Activated B cell treated with CpG ODN at 0.5 μM for 24 hours (primary cell): Measurements from ENCODE around the gene HPSE. TPM values are rescaled to one million over a fixed set of nuclear protein-coding genes. Genes with fewer than 3 reads are reported as not detected.

Source experiments
- ATAC-seq: fragments of 200-7000 bp; cut with Tn5 transposase; one replicate; pipeline ENCODE4 v1.10.0; 2021; ENCODE audit warnings: low read depth, mild to moderate bottlenecking, moderate library complexity
- CTCF ChIA-PET: fragments of 350-600 bp; sonication (Branson Sonifier 250); formaldehyde crosslinking; loops from one replicate; lab custom pipeline; 2021; ENCODE audit warnings: antibody characterized with exemption; lab: Charles Lee
- POLR2A ChIA-PET: fragments of 350-600 bp; sonication (Branson Sonifier 250); formaldehyde crosslinking; loops from one replicate; lab custom pipeline; 2021; ENCODE audit warnings: antibody characterized with exemption; lab: Charles Lee
- DNase-seq: peaks from one replicate; pipeline ENCODE4 v3.0.0; 2022
- H3K27ac Mint-ChIP-seq: one replicate; pipeline ENCODE4 v1.8.0; 2020; ENCODE audit warnings: mixed read lengths
- H3K27me3 Mint-ChIP-seq: one replicate; pipeline ENCODE4 v1.8.0; 2021; ENCODE audit warnings: mixed read lengths
- H3K36me3 Mint-ChIP-seq: one replicate; pipeline ENCODE4 v1.8.0; 2021; ENCODE audit warnings: low read depth, mixed read lengths
- H3K4me1 Mint-ChIP-seq: one replicate; pipeline ENCODE4 v1.8.0; 2021; ENCODE audit warnings: mixed read lengths
- H3K4me3 Mint-ChIP-seq: one replicate; pipeline ENCODE4 v1.8.0; 2020; ENCODE audit warnings: mild to moderate bottlenecking, mixed read lengths
- H3K9me3 Mint-ChIP-seq: one replicate; pipeline ENCODE4 v1.8.0; 2020; ENCODE audit warnings: mixed read lengths
- intact Hi-C: fragments of 100-400 bp; cut with micrococcal nuclease; formaldehyde crosslinking; loops from one replicate; pipeline ENCODE4 v1.15.1; 2024
- total RNA-seq: library from RNA; stranded (reverse); gene quantifications from 2 replicates; pipeline ENCODE4 v1.2.3, GENCODE V29; 2022
- TF ChIP-seq, protein P1 (sequence below): fragments of 200-600 bp; IDR thresholded peaks from one replicate; pipeline ENCODE4 v1.8.0; 2022; ENCODE audit warnings: antibody characterized with exemption, mild to moderate bottlenecking

Gene HPSE
- total RNA-seq, 1 donor from 2014 or later, result 1.5 TPM

DNA sequence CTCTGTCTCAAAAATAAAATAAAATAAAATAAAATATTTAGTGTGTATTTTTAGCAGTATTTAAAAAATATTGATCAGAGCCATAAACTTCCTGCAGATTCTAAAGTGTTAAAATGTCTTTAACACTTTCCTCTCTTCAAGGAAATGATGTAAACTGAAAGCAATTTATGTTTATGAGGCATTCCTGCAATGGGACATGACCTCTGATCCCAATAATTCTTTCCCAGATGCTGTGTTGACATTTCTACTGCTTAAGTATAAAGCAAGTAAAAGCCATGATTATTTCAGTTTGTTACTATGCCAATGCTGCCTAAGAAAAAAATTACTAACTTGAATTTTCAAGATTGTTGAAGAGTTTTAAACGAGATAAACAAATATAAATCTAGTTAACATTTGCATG is 79.1 kb downstream of the HPSE start:
- intact Hi-C loops, result no loop called here
- H3K36me3 Mint-ChIP-seq, result no peaks in the 10 kb centered on the region
- ATAC-seq, result no peak
- peaks cover 83% of the 10 kb centered on the region for H3K4me1 Mint-ChIP-seq
- H3K27ac Mint-ChIP-seq, result no peak overlapping the region
- no peaks in the 10 kb centered on the region for H3K27me3 Mint-ChIP-seq
- no peaks in the 10 kb centered on the region for H3K9me3 Mint-ChIP-seq
- no peak for DNase-seq
- CTCF ChIA-PET, result interaction anchor here (1.4 kb wide), 1 partner anchor 18 kb away, joined by 4 read pairs; no protein-coding TSS in a partner anchor
- H3K4me3 Mint-ChIP-seq, result no peak overlapping the region
- POLR2A ChIA-PET, result interaction anchor here (0.7 to 1.8 kb wide), 7 partner anchors 14 to 181 kb away, joined by 3 to 10 read pairs (median 4); no protein-coding TSS in a partner anchor
- TF ChIP-seq, protein P1, sequence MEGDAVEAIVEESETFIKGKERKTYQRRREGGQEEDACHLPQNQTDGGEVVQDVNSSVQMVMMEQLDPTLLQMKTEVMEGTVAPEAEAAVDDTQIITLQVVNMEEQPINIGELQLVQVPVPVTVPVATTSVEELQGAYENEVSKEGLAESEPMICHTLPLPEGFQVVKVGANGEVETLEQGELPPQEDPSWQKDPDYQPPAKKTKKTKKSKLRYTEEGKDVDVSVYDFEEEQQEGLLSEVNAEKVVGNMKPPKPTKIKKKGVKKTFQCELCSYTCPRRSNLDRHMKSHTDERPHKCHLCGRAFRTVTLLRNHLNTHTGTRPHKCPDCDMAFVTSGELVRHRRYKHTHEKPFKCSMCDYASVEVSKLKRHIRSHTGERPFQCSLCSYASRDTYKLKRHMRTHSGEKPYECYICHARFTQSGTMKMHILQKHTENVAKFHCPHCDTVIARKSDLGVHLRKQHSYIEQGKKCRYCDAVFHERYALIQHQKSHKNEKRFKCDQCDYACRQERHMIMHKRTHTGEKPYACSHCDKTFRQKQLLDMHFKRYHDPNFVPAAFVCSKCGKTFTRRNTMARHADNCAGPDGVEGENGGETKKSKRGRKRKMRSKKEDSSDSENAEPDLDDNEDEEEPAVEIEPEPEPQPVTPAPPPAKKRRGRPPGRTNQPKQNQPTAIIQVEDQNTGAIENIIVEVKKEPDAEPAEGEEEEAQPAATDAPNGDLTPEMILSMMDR, result no peak

- no peak overlapping the region for H3K4me3 Mint-ChIP-seq
- H3K4me1 Mint-ChIP-seq, result peaks cover 58% of the 10 kb centered on the region
- POLR2A ChIA-PET, result interaction anchor here (0.6 to 2.7 kb wide), 9 partner anchors 35 to 179 kb away, joined by 3 to 14 read pairs (median 4); no protein-coding TSS in a partner anchor
- TF ChIP-seq, protein P1, result peak; percentile 59
- DNase-seq, result no peak
- CTCF ChIA-PET, result interaction anchor here (0.6 to 5.6 kb wide), 20 partner anchors 11 to 178 kb away, joined by 3 to 43 read pairs (median 4); partner anchors contain the start of gene COQ2
- no peaks in the 10 kb centered on the region for H3K27me3 Mint-ChIP-seq
- peak; percentile 73 for ATAC-seq
- intact Hi-C loops, result loop anchor here (1.0 to 2.0 kb wide), 5 partner anchors 36 to 179 kb away; no protein-coding TSS in a partner anchor
- no peaks in the 10 kb centered on the region for H3K36me3 Mint-ChIP-seq
- H3K27ac Mint-ChIP-seq, result peak overlapping the region; percentile 38
- no peaks in the 10 kb centered on the region for H3K9me3 Mint-ChIP-seq
Observed at GRCh38 chr4:83252782-83253405, 81.8 kb downstream of the HPSE start.

DNA sequence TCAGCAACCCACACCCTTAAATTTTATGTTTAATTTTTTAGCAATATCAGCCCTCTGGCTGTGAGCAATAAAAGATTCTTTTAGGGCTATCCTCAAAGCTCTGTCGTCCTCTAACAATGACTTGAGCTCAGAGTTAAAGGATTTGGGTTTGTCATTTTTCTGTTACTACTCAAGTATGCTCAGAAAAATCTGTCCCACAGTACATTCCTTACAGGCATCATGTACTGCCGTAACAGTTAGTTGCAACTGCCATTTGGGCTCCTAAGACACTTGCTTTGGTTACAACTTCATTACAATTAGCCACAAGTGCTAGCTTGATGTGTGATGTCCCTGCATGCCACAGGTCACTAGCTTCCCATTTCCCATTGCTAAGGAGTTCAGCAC is 83.2 kb downstream of the HPSE start:
- Mint-ChIP-seq H3K4me1 (peaks cover 45% of the 10 kb centered on the region), H3K36me3 (no peaks in the 10 kb centered on the region), H3K4me3 (no peak overlapping the region), H3K27ac (no peak overlapping the region), H3K27me3 (no peaks in the 10 kb centered on the region), H3K9me3 (no peaks in the 10 kb centered on the region)
- ATAC-seq (no peak), DNase-seq (no peak)
- intact Hi-C loops, result no loop called here
- TF ChIP-seq, protein P1, result no peak
- ChIA-PET CTCF (interaction anchor here (1.0 to 5.6 kb wide), 11 partner anchors 10 to 177 kb away, joined by 3 to 43 read pairs (median 7); partner anchors contain the start of gene COQ2), POLR2A (interaction anchor here (0.6 to 2.7 kb wide), 7 partner anchors 11 to 176 kb away, joined by 3 to 14 read pairs (median 3); no protein-coding TSS in a partner anchor)

GRCh38 chr4:83250687-83251446 is 83.8 kb downstream of the HPSE start:
- H3K9me3 Mint-ChIP-seq, result no peaks in the 10 kb centered on the region
- no peak for ATAC-seq
- H3K27me3 Mint-ChIP-seq, result no peaks in the 10 kb centered on the region
- intact Hi-C loops, result no loop called here
- H3K4me3 Mint-ChIP-seq, result no peak overlapping the region
- POLR2A ChIA-PET, result interaction anchor here (0.6 to 2.7 kb wide), 7 partner anchors 10 to 176 kb away, joined by 3 to 14 read pairs (median 3); no protein-coding TSS in a partner anchor
- H3K27ac Mint-ChIP-seq, result no peak overlapping the region
- CTCF ChIA-PET, result interaction anchor here (1.0 to 5.6 kb wide), 10 partner anchors 10 to 176 kb away, joined by 3 to 43 read pairs (median 6); no protein-coding TSS in a partner anchor
- no peaks in the 10 kb centered on the region for H3K36me3 Mint-ChIP-seq
- TF ChIP-seq, protein P1, result no peak
- peaks cover 41% of the 10 kb centered on the region for H3K4me1 Mint-ChIP-seq
- DNase-seq, result no peak
